ENCODE results near the gene DNAJC11. TPM values are rescaled to one million over a fixed set of nuclear protein-coding genes. Genes with fewer than 3 reads are reported as not detected.

Gene DNAJC11
- total RNA-seq, 1 donor from 2014 or later, result 74.0 TPM

GRCh38 chr1:6624710-6625583 lies 76.7 kb downstream of the DNAJC11 start, which contains the start of gene THAP3:
Gene THAP3 (plus strand): TSS chr1:6624868. CDS start chr1:6625219, 351 bp downstream.
- peaks cover 15% of the 10 kb centered on the region for H3K4me1 Mint-ChIP-seq (ENCODE audit: low read depth)
- no peaks in the 10 kb centered on the region for H3K9me3 Mint-ChIP-seq
- H3K27me3 Mint-ChIP-seq (ENCODE audit: low read depth), result no peaks in the 10 kb centered on the region
- intact Hi-C loops (cut with micrococcal nuclease), result loop anchor here (1.0 kb wide), 1 partner anchor 24 kb away; no protein-coding TSS in a partner anchor
- H3K27ac Mint-ChIP-seq, result peak within 1 kb of the TSS; percentile 78
- peak within 1 kb of the TSS; percentile 86 for H3K4me3 Mint-ChIP-seq (ENCODE audit: low read depth)
- peak; percentile 79 for DNase-seq (ENCODE audit: low spot score)
- peaks cover 58% of the 10 kb centered on the region for H3K36me3 Mint-ChIP-seq (ENCODE audit: low read depth)

- DNase-seq (ENCODE audit: low spot score), result no peak
- H3K27me3 Mint-ChIP-seq (ENCODE audit: low read depth), result no peaks in the 10 kb centered on the region
- intact Hi-C loops (cut with micrococcal nuclease), result no loop called here
- peaks cover 65% of the 10 kb centered on the region for H3K36me3 Mint-ChIP-seq (ENCODE audit: low read depth)
- no peak overlapping the region for H3K4me3 Mint-ChIP-seq (ENCODE audit: low read depth)
- no peaks in the 10 kb centered on the region for H3K9me3 Mint-ChIP-seq
- H3K27ac Mint-ChIP-seq, result no peak overlapping the region
- H3K4me1 Mint-ChIP-seq (ENCODE audit: low read depth), result peaks cover 15% of the 10 kb centered on the region
Measured at GRCh38 chr1:6623269-6623965, 78.2 kb downstream of the DNAJC11 start.

- H3K36me3 Mint-ChIP-seq (ENCODE audit: low read depth), result peaks cover 63% of the 10 kb centered on the region
- H3K9me3 Mint-ChIP-seq, result no peaks in the 10 kb centered on the region
- H3K4me3 Mint-ChIP-seq (ENCODE audit: low read depth), result no peak overlapping the region
- no peak overlapping the region for H3K27ac Mint-ChIP-seq
- intact Hi-C loops (cut with micrococcal nuclease), result no loop called here
- H3K4me1 Mint-ChIP-seq (ENCODE audit: low read depth), result peaks cover 11% of the 10 kb centered on the region
- H3K27me3 Mint-ChIP-seq (ENCODE audit: low read depth), result no peaks in the 10 kb centered on the region
- no peak for DNase-seq (ENCODE audit: low spot score)
Measured at GRCh38 chr1:6622396-6623152, 79.0 kb downstream of the DNAJC11 start.

- Mint-ChIP-seq H3K27ac (no peak overlapping the region), H3K9me3 (no peaks in the 10 kb centered on the region), H3K36me3 (ENCODE audit: low read depth) (peaks cover 61% of the 10 kb centered on the region), H3K4me3 (ENCODE audit: low read depth) (no peak overlapping the region), H3K4me1 (ENCODE audit: low read depth) (peaks cover 11% of the 10 kb centered on the region), H3K27me3 (ENCODE audit: low read depth) (no peaks in the 10 kb centered on the region)
- DNase-seq (ENCODE audit: low spot score), result no peak
- intact Hi-C loops (cut with micrococcal nuclease), result no loop called here
Measured at GRCh38 chr1:6621429-6622391, 79.9 kb downstream of the DNAJC11 start.

- H3K27me3 Mint-ChIP-seq (ENCODE audit: low read depth), result no peaks in the 10 kb centered on the region
- DNase-seq (ENCODE audit: low spot score), result no peak
- H3K4me1 Mint-ChIP-seq (ENCODE audit: low read depth), result peaks cover 8% of the 10 kb centered on the region
- intact Hi-C loops (cut with micrococcal nuclease), result no loop called here
- H3K27ac Mint-ChIP-seq, result no peak overlapping the region
- peaks cover 57% of the 10 kb centered on the region for H3K36me3 Mint-ChIP-seq (ENCODE audit: low read depth)
- H3K4me3 Mint-ChIP-seq (ENCODE audit: low read depth), result no peak overlapping the region
- no peaks in the 10 kb centered on the region for H3K9me3 Mint-ChIP-seq
Measured at GRCh38 chr1:6619045-6619444, 82.6 kb downstream of the DNAJC11 start.

GRCh38 chr1:6614929-6615785 lies 86.5 kb downstream of the DNAJC11 start:
- no peaks in the 10 kb centered on the region for H3K9me3 Mint-ChIP-seq
- DNase-seq (ENCODE audit: low spot score), result no peak
- H3K4me1 Mint-ChIP-seq (ENCODE audit: low read depth), result peaks cover 14% of the 10 kb centered on the region
- H3K4me3 Mint-ChIP-seq (ENCODE audit: low read depth), result peak overlapping the region; percentile 70
- H3K27ac Mint-ChIP-seq, result no peak overlapping the region
- H3K36me3 Mint-ChIP-seq (ENCODE audit: low read depth), result peaks cover 31% of the 10 kb centered on the region
- intact Hi-C loops (cut with micrococcal nuclease), result no loop called here
- H3K27me3 Mint-ChIP-seq (ENCODE audit: low read depth), result peaks cover 5% of the 10 kb centered on the region

GRCh38 chr1:6614019-6614928 lies 87.3 kb downstream of the DNAJC11 start:
- DNase-seq (ENCODE audit: low spot score), result peak; percentile 41
- no peak overlapping the region for H3K27ac Mint-ChIP-seq
- peaks cover 14% of the 10 kb centered on the region for H3K4me1 Mint-ChIP-seq (ENCODE audit: low read depth)
- no peaks in the 10 kb centered on the region for H3K9me3 Mint-ChIP-seq
- H3K4me3 Mint-ChIP-seq (ENCODE audit: low read depth), result peak overlapping the region; percentile 68
- H3K27me3 Mint-ChIP-seq (ENCODE audit: low read depth), result peaks cover 5% of the 10 kb centered on the region
- intact Hi-C loops (cut with micrococcal nuclease), result no loop called here
- peaks cover 23% of the 10 kb centered on the region for H3K36me3 Mint-ChIP-seq (ENCODE audit: low read depth)

- peaks cover 5% of the 10 kb centered on the region for H3K27me3 Mint-ChIP-seq (ENCODE audit: low read depth)
- peak; percentile 99 for DNase-seq (ENCODE audit: low spot score)
- peaks cover 14% of the 10 kb centered on the region for H3K4me1 Mint-ChIP-seq (ENCODE audit: low read depth)
- H3K27ac Mint-ChIP-seq, result peak within 1 kb of the TSS; percentile 67
- no peaks in the 10 kb centered on the region for H3K9me3 Mint-ChIP-seq
- H3K36me3 Mint-ChIP-seq (ENCODE audit: low read depth), result peaks cover 16% of the 10 kb centered on the region
- intact Hi-C loops (cut with micrococcal nuclease), result loop anchor here (1.0 to 2.0 kb wide), 3 partner anchors 10 to 171 kb away; partner anchors contain the start of genes CAMTA1, NOL9 and TAS1R1
- peak within 1 kb of the TSS; percentile 86 for H3K4me3 Mint-ChIP-seq (ENCODE audit: low read depth)
Measured at GRCh38 chr1:6613361-6614018, 88.1 kb downstream of the DNAJC11 start, which contains the start of gene PHF13. Gene PHF13 (plus strand): TSS chr1:6613731. CDS start chr1:6614067, 336 bp downstream.

GRCh38 chr1:6612641-6613360 lies 88.8 kb downstream of the DNAJC11 start:
- Mint-ChIP-seq H3K27ac (peak overlapping the region; percentile 67), H3K36me3 (ENCODE audit: low read depth) (peaks cover 14% of the 10 kb centered on the region), H3K9me3 (no peaks in the 10 kb centered on the region), H3K27me3 (ENCODE audit: low read depth) (peaks cover 5% of the 10 kb centered on the region), H3K4me1 (ENCODE audit: low read depth) (peaks cover 14% of the 10 kb centered on the region), H3K4me3 (ENCODE audit: low read depth) (peak overlapping the region; percentile 86)
- intact Hi-C loops (cut with micrococcal nuclease), result loop anchor here (1.0 to 2.0 kb wide), 3 partner anchors 10 to 172 kb away; partner anchors contain the start of genes CAMTA1, NOL9 and TAS1R1
- no peak for DNase-seq (ENCODE audit: low spot score)
